Activated CD8-positive, alpha-beta memory T cell treated with anti-CD3 and anti-CD28 coated beads for 48 hours (primary cell): ENCODE measurements around the gene FAAP20.

Experiments used
- DNase-seq, 3 experiments: peaks; one replicate each; pipeline ENCODE4 v3.0.0-alpha.2; 2020; ENCODE audit warnings: low read depth in 2 of 3, low spot score in 2 of 3

FAAP20 gene

GRCh38 chr1:2197707-2198165 is 3.2 kb upstream of the FAAP20 start:
- no peak for DNase-seq

DNA sequence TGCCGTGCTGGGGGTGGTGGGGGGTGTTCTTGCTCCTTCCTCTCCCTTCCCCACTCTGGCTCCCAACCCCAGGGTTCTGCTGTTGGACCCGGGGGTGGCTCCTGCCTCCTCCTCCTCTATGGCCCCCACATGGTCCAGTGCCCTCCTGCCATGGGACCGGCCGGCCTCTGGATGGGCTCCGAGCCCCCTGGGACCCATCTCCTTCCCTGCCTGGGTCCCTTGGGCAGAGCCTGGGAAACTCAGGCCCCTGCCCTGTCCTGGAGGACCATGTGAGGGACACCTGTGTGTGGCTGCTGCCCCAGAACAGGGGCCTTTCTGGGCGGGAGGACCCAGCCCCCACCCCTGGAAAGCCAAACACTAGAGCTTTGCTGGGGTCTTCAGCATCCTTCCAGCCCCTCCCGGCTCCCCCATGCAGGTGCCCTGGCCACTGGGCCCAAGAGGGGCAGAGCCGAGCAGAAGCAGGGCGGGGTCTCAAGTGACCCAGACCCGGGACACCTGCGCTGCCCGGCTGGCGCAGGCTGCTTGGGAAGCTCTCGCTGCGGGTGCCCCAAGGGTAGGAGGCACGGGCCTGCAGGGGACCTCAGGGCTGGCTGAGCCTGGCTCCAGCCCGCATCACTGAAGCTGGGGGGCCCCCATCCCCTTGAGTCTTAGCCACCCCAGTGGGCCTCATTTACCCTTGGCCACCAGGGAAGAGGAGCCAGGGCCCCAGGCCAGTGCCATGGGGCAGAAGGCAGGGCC is 2.5 kb upstream of the FAAP20 start:
- DNase-seq: no peak

- no peak for DNase-seq
Observed at GRCh38 chr1:2195785-2196184, 1.2 kb upstream of the FAAP20 start.

DNA sequence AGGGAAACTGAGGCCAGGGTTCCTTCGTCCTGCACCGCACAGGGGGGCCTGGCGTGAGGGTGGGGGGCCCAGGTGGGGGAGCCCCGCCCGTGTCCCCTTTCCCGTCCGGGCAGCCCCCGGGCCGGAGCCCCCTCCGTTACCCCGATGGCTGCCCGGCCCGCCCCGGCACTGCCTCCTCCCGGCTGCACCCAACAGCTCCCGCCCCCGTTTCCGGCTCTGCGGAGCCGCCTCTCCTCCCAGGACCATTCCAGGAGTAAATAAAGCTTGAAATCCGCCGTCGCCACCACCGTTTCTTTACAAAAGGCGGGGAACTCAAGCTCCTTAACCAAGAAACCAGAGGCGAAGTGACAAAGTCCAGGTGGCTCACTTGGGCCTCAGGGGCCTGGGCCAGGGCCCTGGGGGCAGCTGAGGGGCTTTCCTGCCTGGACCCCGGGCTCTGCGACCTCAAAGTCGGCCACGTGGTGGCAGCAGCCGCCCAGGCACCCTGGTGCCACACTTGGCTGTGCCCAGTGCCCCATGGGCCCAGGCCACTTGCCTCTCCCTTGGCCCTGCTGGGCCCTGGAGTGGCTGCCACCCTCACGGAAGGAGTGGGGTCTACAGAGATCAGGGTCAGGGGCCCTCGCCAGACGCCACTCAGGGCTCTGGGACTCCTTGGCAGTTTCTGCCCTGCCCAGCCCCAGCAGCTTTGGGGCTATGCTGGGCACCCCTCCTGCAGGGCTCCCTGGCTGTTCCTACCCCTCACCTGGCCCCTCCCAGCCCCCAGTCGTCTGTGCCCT is 514 bp upstream of the FAAP20 start:
- peak; percentile 70 to 89 (median 78) for DNase-seq

GRCh38 chr1:2193514-2194281 is 874 bp downstream of the FAAP20 start:
- DNase-seq: no peak

GRCh38 chr1:2192031-2192995 is 2.3 kb downstream of the FAAP20 start:
- DNase-seq: no peak

- no peak for DNase-seq
Observed at GRCh38 chr1:2190491-2190976, 4.0 kb downstream of the FAAP20 start.

- peak; percentile 57 to 84 (median 78) for DNase-seq
Observed at GRCh38 chr1:2189459-2190425, 4.8 kb downstream of the FAAP20 start.

DNA sequence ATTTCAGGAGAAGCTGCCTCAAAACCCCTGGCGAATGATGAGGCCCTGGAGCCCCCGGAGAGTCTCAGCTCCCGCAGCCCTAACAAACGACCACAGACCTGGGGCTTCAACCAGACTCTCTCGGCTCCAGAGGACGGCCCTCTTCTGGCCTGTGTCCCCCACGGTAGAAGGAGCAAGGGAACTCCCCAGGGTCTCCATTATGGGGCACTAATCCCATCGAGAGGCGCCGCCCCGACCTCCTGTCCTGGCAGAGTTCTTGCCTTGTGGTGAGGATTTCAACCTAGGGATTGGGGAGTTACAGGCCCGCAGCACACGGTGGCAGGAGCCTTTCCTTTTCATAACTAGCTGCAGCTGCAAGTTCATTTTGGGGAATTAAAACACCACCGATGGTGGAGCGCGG is 6.2 kb downstream of the FAAP20 start:
- no peak for DNase-seq

GRCh38 chr1:2187619-2188018 is 7.0 kb downstream of the FAAP20 start:
- DNase-seq: no peak

GRCh38 chr1:2186901-2187300 is 7.7 kb downstream of the FAAP20 start:
- no peak for DNase-seq

DNA sequence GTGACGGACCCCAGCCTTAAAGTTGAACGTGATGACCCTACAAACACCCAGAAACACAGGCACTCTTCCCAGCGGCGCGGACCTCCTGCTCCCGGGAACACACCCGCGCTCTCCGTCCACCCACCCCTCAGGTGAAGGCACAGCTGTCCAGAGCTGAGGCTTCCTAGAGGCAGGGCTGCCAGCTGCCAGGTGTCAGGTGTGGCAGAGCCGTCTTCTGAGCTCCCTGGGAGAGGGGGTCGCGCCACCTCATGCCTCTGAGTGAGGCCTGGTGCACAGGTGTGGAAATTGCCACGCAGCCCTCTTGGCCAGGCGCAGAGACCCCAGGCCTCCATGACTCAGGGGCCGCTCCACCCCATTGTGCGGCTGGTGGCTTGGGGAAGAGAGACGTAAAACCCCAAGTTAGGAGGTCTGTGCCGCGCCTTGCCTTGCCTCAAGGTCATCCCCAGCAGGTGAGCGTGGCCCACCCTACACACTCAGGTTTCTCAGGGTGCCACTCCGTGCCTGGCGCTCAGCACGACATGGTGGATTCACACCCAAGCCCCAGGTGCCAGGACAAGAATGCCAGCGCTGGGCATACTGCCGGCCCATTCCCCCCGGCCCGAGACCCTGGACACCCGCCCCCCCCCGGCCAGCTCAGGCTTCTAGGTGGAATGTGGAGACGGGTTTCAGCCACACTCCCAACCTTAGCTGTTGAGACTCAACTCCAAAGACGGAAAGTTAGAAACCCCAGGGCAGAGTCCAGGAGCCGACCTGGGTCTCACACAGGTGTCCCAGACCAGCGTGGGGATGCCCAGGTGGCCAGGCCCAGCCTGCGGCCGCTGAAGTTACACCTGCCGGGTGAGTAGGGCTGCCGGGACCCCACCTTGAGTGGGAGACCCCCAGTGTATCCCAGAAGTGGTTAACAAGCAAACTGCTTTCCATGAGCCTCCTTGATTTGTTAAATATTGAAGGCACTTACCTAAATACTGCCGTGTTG is 8.4 kb downstream of the FAAP20 start:
- no peak for DNase-seq

- no peak for DNase-seq
Observed at GRCh38 chr1:2184934-2185333, 9.6 kb downstream of the FAAP20 start.

DNA sequence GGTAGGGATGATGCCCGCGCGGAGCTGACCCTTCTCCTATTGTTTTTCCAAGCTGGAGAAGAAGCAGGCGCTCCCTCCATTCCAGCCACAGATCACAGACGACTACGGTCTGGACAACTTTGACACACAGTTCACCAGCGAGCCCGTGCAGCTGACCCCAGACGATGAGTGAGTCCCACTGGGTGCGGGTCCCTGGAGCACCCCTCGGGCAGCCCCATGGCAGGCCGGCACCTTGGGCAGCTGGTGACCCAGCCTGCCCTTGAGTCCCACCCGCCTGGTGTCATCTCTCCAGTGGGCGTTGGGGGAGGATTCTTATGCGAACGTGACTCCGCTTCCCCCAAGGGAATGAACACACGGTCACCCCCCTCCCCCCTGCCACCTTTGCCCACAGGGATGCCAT is 10.0 kb downstream of the FAAP20 start:
- DNase-seq: no peak

GRCh38 chr1:2183937-2184334 is 10.6 kb downstream of the FAAP20 start:
- no peak for DNase-seq

DNA sequence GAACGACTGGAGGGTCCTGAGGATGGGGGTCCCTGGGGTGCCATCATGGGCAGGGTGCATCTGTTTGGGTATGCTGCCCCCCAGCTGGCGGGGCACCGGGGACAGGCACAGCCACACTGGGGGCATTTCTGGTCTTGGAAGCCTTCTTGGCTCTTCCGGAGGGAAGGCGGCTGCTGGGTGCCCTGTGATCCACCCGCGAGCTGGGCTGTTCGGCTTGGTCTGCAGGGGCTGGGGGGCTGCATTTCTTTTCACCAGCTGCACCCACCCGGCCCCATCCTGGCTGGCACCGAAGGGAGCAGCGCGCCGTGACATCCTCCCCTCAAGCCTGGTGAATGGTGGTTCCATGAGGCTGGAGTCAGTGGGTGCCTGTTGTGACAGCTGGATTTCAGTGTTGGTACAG is 12.2 kb downstream of the FAAP20 start:
- no peak for DNase-seq

GRCh38 chr1:2181752-2182151 is 12.8 kb downstream of the FAAP20 start:
- no peak for DNase-seq

DNA sequence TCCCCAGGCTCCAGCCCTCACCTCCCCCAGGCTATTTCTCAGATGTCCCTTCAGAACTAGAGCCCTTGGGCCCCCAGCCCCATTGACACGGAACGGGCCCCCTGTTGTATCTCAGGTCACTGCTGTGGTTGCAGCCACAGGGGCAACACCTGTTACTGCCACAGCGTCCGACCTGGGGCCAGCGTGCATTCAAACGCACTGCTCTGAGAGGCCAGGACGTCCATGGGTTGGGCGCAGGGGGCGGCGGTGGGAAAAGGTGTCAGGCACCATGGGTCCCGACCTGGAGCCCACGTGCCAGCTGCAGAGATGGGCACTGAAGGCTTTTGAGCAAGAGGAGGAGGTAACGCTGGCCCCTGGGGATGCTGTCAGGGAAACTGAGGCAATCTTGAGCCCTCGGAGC is 13.3 kb downstream of the FAAP20 start:
- DNase-seq: no peak
